ENCODE results near the gene TMEM232.
"Not testable (repeated sequence)": the region's sequence is repeated elsewhere in the genome, so short reads cannot be mapped to it uniquely, and the experiment has no call there.

TMEM232 gene

DNA sequence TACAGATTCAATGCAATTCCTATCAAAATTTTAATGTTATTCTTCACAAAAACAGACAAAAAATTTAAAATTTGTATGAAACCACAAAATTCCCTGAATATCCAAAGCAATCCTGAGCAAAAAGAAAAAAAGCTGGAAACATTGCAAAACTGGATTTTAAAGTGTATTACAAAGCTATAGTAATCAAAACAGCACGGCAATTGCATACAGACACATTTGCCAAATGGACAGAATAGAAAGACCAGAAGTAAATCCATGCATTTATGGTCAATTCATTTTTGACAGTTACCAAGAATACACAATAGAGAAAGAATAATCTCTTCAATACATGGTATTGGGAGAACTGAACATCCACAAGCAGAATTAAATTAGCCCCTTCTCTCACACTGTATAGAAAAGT lies 110.5 kb downstream of the TMEM232 start:
- DNase-seq = no peak

DNA sequence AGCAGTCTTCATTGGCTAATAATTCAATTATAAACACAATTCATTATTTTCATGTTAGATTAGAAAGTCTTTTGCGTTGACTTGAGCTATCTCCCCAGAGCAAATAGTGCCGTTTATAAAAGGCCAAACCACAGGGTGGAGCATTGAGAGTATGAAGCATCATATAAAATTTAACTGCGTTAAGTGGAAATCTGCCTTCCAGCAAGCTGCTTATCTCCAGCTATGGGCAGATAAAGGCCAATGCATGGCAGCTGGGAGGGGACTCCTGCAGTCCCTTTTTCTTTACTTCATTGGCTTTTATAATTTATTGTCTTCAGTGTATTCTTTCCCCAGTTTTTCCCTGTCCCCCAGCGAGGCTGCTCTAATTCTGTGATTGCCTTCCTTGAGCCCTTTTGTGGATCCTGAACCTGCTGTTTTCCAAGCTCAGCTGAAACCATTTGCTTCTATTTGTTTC lies 113.7 kb downstream of the TMEM232 start:
- DNase-seq = no peak

GRCh38 chr5:110611817-110612216 lies 114.7 kb downstream of the TMEM232 start:
- no peak for DNase-seq

DNA sequence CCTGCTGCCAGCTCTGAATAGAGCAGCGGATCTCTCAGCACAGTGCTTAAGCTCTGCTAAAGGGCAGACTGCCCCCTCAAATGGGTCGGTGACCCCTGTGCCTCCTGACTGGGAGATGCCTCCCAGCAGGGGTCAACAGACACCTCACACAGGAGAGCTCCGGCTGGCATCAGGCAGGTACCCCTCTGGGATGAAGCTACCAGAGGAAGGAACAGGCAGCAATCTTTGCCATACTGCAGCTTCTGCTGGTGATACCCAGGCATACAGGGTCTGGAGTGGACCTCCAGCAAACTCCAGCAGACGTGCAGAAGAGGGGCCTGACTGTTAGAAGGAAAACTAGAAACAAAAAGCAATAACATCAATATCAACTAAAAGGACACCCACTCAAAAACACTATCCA lies 131.6 kb downstream of the TMEM232 start:
- DNase-seq = no peak

- no peak for DNase-seq
Measured at GRCh38 chr5:110590187-110590586, 136.3 kb downstream of the TMEM232 start.

GRCh38 chr5:110588286-110588980 lies 138.0 kb downstream of the TMEM232 start:
- no peak for DNase-seq

- no peak for DNase-seq
Measured at GRCh38 chr5:110580625-110581024, 145.8 kb downstream of the TMEM232 start.

DNA sequence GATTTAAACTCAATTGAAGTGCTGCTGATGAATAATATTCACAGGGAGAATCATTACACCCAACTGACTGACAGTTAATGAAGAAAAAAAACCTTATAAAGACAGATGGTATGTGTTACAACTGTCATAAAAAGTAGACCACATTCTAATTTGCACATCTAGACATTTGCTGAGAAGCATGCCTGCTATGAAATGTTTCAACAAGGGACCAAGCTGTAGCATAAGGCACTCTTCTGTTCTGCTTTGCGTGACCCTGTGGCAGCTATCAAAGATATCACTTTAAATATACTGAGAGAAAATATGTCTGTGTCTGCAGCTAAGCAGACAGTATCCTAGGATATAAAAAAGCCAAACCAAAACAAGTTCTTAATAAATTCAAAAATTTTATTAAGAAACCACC lies 153.7 kb downstream of the TMEM232 start:
- DNase-seq = no peak

DNA sequence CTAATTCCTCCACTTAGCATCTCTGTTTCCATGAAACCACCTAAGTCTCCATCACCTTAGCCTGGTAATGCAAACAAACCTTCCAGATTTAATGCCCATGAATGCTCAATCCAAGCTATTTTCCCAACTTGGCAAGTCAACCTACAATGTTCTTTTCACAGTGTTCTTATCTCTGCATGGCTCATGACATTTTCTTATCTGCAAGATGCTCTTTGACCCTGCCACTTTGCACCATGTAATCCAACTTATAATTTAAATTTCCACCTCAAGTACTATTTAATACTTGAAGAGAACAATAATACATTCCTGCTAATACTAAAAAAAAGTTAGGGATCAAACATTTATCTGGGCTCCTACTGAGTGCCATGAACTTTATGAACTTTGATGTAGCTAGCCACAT lies 164.3 kb downstream of the TMEM232 start:
- no peak for DNase-seq

DNA sequence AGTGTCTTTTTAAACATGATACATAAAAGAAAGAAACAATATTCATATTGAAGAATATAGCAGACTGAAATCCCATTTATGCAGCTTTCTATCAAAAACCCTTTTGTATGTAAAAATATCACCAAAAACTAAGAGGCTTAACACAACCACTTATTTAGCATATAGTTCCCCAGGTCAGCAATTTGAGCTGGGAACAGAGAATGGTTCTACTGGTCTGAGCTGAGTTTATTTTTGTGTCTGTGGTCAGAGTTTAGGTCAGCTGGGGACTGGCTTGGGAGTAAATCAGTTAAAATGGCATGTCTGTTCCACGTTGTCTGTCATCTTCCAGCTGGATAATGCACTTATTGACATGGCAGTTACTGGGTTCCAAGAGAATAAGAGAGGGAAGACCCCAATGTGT lies 165.0 kb downstream of the TMEM232 start:
- DNase-seq = no peak

DNA sequence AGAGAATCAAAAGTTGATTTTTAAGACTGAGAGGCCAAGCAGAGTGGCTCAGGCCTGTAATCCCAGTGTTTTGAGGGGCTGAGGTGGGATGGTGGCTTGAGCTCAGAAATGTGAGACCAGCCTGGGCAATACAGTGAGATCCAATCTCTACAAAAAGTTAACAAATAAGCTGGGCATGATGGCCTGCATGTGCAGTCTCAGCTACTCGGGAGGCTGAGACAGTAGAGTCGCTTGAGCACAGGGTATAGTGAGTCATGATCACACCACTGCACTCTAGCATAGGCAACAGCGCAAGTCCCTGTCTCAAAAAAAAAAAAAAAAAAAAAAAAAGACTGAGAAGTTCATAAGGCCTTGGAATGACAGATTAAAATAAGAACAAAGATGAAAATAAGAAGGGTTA lies 177.2 kb downstream of the TMEM232 start:
- DNase-seq = no peak

- DNase-seq = no peak
Measured at GRCh38 chr5:110548171-110548570, 178.3 kb downstream of the TMEM232 start.

- no peak for DNase-seq
Measured at GRCh38 chr5:110547495-110547894, 179.0 kb downstream of the TMEM232 start.

GRCh38 chr5:110545716-110546115 lies 180.8 kb downstream of the TMEM232 start:
- no peak for DNase-seq

- DNase-seq = no peak
Measured at GRCh38 chr5:110544603-110545002, 181.9 kb downstream of the TMEM232 start.

DNA sequence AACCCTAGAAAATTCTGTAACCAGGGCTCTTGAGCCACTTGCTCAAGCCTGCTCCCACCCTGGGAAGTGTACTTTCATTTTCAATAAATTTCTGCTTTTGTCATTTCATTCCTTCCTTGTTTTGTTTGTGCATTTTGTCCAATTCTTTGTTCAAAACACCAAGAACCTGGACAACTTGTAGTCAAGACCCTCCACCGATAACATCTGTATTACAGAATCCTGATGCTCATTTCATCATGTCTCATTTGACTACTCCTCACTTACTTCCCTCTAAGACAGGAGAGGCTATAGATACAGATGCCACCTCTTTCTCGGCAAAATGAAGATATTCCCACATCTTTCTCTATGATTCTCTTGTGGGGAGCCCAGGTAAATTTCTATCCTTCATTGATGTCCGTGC lies 183.5 kb downstream of the TMEM232 start:
- no peak for DNase-seq

- no peak for DNase-seq
Measured at GRCh38 chr5:110536120-110537115, 190.1 kb downstream of the TMEM232 start.

GRCh38 chr5:110535146-110535545 lies 191.3 kb downstream of the TMEM232 start:
- not testable (repeated sequence) for DNase-seq

DNA sequence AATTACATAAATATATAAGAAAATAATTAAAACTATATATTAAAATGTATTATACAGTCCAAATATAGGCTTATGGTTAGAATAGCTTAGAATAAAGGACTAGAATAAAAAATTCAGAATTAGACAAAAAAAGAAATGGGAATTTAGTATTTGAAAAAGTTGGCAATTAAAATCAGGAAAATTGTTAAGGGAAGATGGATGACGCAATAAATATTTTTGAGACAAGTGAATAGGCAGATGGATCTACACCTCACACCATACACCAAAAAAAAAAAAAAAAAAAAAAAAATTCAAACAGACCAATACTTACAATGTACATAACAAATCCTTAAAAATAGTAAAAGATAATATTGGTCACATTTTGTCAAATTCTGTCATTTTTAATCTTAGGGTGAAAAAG lies 200.7 kb downstream of the TMEM232 start:
- DNase-seq = no peak

GRCh38 chr5:110517396-110517795 lies 209.1 kb downstream of the TMEM232 start:
- no peak for DNase-seq

GRCh38 chr5:110514030-110514429 lies 212.4 kb downstream of the TMEM232 start:
- no peak for DNase-seq

GRCh38 chr5:110512266-110512665 lies 214.2 kb downstream of the TMEM232 start:
- no peak for DNase-seq

DNA sequence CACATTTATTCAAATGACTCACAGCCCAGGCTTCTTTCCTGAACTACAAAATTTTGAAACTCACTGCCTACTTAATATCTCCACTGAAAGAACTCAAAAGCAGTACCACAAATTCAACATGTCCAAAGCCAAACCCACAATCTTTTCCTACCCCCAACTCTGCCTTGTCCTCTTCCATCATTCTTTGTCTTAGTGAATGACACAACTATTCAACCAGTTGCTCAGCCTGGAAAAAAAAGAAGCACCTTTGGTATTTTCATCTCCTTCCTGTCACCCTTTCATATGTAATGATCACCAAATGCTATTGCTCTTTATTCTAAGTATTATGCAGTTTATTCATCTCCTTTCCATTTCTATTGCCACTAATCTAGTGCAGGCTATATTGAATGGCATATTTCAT lies 216.3 kb downstream of the TMEM232 start:
- no peak for DNase-seq

DNA sequence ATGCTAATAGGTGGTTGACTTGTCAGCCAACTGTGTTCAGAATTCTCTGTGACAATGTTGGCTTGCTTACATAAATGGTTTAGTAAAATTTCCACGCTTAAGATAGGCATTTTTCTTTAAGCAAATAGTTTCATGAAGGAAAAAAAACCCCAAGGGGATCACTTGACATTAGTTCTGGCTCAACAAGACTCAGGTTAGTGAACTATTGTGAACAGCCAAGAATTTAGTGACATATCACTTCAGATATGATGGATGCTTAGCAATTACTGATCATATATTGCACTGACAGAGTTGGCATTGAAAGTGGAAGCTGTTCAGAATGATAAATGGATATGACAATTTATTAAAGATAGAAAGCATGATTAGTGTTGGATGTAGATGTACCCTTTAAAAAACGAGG lies 218.5 kb downstream of the TMEM232 start:
- DNase-seq = no peak
